ENCODE measurements around the gene AGAP1.
"Not testable (repeated sequence)": the region's sequence is repeated elsewhere in the genome, so short reads cannot be mapped to it uniquely, and the experiment has no call there.

AGAP1 gene

DNA sequence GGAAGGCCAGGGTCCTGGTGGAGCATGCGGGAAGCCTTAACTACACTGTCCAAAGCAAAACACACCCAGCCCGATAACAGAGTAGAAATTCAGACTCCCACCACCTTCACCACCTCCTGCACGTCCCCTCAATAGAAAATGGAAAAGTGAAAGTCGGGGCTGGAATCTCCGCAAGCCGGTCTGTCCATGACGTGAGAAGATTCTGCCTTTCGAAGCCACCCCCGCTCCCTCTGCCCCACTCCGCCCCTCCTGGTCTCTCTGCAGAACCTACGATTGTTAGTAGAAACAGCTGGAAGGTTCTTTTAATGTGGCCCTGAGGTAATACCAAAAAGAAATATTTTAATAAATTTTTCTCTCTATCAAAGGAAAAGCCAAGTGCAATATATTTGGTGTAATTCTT, 558.0 kb downstream of the AGAP1 start:
- DNase-seq (ENCODE audit: low read depth in 2 of 2, low spot score in 1 of 2), result no peak

DNA sequence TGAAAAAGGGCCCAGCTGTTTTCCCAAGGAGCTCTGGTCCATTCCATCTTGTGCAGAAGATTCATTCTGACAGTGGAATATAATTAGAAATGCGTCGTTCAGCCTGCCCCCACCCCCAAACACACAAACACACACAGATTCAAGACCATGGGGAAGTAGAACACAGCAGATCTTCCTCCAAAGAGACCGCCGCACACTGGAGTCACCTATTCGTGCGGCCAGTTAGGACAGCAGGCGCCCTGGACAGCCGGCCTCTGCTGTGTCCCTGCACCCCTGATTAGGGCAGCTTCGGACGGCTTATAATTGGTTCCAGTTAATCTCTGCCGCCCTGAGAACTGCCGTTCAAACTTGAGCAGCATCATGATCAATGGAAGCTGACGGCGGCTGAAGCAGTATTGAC, 558.4 kb downstream of the AGAP1 start:
- DNase-seq (ENCODE audit: low read depth in 2 of 2, low spot score in 1 of 2), result no peak

DNA sequence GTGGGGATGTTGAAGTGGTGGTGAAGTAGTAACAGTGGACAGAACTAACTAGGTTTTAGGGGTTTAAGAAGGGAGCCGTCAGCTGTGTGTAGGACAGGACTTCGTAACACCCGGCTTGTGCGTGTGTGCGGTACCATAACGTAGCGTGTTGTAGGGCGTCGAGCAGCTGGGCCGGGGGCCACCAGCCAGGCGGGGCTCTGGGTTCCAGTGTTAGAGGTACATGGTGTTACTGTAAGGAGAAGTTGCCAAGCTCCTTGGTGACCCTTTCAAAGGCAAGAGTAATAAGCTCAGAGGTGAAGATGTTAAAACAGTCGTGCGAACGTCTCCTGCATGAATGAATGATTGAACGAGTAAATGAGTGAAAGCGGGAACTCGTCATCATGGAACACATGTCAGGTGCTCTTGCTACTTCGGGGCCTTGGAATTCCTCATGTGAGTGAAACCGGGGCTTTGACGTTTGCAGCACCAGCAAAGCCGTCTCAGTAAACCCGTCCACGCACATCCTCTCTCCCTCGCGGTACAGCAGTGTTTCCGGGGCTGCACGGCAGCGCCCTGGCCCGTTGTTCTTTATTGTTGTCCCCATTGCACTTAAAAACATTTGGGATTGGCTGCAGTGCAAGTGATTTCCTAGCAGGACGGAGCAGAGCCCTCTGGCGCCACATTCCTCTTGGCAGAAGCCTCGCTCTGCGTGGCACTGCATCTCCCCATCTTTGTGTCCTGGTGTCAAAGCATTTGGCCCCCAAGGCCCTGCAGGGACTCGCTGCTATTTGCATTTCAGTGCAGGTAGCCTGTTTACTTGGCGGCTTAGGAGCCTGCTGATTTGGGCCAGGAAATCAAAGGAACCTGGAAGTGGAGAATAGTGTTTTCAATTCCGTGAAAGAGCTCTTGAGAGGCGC, 559.3 kb downstream of the AGAP1 start:
- DNase-seq (ENCODE audit: low read depth in 2 of 2, low spot score in 1 of 2), result no peak

DNA sequence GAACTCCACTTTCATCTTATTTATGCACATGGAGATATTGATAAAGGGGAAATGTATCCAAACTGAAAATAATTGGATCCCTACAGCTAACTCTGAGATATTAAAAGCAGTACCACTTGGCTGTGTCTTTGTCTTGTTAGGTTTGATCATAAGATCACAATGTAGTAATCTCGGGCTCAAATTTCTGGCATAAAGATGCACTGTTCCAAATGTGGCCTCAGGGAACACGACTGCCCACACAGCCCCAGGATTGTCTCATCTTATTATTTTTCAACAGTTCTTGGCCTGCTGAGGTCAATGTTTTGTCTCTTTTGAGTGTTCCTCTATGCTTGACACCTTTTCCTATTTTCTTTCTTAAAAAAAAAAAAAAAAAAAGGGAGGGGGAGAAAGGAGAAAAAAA, 560.3 kb downstream of the AGAP1 start:
- DNase-seq (ENCODE audit: low read depth in 2 of 2, low spot score in 1 of 2), result no peak

DNA sequence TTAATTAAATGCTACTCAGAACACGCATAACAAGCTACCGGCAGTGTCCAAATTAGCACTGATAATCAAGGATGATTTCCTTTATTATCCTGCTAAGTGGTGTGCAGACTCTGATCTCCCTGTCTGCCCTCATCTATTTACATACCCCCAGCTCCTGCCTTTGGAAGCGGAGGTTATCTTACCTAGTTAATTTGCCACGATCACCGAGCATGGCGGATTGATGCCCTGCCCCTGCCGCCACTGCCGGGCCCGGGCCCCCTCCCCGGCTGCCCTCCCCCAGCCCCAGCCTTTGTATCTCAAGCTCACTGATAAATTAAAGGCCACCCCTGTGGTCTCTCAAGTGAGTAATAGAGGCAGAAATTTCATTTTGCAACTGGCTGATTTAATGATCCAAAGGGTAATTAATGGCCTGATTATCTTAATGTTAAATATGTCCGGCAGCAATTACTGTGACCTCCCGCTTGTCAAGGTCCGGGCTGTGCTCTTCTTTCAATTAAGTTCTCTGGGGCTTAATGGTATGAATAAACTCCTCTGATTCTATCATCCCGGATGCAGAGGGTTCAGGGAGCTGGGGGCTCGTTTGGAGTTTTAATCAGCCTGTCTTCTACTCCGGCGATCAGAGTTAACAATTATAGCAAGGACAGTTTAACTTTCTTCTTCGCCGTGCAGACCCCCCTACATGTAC, 560.9 kb downstream of the AGAP1 start:
- DNase-seq (ENCODE audit: low read depth in 2 of 2, low spot score in 1 of 2), result no peak

DNA sequence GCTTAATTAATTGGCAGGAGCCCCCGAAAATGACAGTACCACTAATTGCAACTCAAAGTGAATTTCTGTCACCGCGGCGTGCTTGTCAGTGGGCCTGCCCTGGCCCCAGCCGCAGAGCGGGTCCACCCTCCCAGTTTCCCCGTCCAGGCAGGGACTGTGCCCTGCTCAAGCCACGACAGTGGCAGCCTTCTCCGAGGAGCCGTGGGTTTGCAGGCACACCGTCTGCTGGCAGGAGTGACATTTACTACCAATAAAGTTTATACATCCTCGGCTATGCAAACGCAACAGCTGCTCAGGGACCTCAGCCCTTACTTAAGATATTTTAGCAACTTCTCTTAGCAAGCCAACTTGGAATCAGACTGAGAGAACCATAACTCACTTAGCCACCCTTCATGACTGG, 561.6 kb downstream of the AGAP1 start:
- DNase-seq (ENCODE audit: low read depth in 2 of 2, low spot score in 1 of 2), result no peak

DNA sequence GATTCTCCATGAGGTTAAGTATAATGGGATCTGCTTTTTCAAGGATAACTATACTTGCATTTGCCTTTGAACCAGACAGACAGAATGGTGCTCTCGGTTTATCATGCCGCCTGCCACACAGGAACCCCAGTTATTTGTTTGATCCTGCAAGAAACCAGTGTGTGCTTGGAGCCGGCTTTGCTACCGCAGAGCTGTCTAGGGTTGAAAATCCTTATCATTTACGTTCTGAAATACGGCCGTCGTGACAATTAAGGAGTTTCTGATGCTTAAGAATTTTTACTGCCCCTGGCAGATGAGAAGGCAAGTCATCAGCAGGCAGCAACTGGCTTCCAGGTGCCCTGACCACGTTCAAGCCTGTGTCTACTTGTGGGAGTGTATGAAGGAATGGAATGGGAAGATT, 562.3 kb downstream of the AGAP1 start:
- DNase-seq (ENCODE audit: low read depth in 2 of 2, low spot score in 1 of 2), result no peak

DNA sequence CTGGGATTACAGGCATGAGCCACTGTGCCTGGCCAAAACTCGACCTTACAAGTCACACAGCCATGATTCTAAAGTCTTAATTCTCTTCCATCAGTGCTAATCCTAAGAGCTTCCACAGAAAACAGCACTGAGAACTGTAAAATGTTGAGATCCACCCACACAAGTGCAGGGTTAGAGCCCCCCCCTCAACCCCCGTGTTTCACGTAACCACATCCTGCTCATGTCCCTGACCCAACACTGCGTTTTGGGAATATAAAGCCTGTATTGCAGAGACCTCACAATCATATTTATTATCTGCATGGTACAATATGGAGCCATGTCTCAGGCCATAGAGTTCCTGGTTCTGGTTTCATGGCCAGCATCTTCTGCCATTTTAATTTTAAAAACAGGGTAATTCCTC, 563.5 kb downstream of the AGAP1 start:
- DNase-seq (ENCODE audit: low read depth in 2 of 2, low spot score in 1 of 2), result no peak

DNA sequence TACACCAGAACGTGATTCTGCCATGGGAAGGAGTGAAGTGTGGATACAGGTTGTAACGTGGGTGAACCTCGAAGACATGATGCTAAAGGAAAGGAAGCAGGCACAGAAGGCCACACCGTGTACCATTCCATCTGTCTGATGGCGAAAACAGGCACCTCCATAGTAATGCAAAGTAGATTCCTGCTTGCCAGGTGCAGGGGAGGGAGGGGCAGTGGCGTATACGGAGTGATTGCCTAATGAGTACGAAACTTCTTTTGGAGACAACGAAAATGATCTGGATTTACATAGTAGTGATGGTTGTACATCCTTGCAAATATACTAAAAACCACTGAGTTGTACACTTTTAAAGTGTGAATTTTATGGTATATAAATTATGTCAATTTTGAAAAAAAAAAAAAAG, 567.7 kb downstream of the AGAP1 start:
- no peak for DNase-seq (ENCODE audit: low read depth in 2 of 2, low spot score in 1 of 2)

DNA sequence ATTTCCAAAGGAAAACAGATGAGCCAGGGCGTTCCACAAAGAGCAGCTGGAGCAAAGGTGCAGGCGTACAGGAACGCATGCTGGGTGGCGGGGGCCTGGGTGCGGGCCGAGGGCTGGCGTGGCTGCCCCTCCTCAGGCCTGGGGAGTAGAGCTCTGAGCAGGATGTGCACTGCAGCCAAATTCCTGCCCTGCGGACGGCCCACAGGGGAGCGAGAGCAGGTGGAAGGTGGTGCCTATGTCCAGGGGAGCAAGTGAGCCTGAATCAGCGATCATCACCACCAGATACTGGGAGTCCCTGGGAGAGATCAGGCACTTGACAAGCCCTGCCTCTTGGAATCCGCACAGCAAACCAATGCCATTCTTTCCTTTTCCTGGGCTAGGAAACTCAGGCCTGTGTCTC, 568.1 kb downstream of the AGAP1 start:
- DNase-seq (ENCODE audit: low read depth in 2 of 2, low spot score in 1 of 2), result no peak

DNA sequence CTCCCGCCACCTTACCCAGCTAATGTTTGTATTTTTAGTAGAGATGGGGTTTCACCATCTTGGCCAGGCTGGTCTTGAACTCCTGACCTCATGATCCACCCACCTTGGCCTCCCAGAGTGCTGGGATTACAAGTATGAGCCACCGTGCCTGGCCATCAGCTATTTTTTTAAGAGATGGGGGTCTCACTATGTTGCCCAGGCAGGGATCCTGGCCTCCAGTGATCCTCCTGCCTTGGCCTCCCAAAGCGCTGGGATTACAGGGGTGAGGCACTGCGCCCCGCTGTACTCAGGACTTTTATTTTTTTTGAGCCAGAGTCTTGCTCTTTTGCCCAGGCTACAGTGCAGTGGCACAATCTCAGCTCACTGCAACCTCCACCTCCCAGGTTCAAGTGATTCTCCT, 569.0 kb downstream of the AGAP1 start:
- not testable (repeated sequence) for DNase-seq (ENCODE audit: low read depth in 2 of 2, low spot score in 1 of 2)

DNA sequence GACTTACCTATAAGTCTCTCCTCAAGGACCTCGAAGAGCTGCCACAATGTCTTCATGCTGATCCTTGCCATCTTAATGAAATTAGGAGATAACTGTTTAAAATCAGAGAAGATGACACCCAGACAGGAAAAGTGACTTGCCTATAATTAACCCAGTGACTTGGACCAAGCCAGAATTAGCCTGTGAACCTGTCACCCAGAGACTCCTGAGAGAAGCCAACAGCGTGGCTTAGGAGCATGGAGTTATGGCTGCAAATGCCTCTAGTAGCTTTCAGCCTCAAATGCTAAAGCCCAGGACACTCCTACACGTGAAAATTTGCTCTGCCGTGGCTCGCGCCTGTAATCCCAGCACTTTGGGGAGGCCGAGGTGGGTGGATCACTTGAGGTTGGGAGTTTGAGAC, 570.2 kb downstream of the AGAP1 start:
- no peak for DNase-seq (ENCODE audit: low read depth in 2 of 2, low spot score in 1 of 2)

DNA sequence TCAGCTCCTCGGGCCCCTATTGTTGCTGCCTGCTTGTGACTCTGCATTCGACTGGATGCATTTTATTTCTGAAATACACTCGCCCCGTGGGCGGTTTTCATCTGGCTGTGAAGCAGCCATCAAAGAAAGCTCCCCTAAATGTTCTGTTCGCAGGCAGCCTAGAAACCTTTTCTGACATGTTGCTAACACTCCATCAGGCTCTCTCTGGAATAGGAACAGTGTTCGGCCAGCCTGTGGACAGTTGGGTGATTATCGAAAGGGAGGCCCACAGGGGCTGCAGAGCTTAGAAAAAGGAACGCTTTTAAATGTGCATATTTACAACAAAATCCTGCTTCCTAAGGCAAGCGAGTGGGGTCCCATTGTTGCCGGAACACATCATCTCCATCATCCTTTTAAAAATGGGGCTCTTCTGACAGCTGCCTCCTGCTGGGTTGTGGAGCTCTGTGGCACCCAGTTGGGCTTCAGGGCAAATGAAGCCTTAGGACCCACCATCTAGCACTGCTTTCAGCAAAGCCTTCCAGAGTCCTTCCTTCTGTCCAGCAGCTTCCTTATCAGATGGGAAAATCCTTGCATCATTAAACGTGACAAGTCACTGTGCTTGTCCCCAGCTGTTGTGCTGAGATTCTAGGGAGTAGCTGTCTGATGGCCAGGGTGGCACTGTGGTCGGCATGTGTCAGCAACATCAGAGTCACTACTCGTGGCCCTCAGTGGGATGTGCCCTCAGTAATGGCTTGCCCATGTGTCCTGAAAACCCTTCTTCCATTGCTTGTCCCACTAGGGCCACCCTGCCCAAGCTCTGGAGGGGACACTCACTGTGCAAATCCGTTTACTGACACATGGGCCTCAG, 571.7 kb downstream of the AGAP1 start:
- no peak for DNase-seq (ENCODE audit: low read depth in 2 of 2, low spot score in 1 of 2)

DNA sequence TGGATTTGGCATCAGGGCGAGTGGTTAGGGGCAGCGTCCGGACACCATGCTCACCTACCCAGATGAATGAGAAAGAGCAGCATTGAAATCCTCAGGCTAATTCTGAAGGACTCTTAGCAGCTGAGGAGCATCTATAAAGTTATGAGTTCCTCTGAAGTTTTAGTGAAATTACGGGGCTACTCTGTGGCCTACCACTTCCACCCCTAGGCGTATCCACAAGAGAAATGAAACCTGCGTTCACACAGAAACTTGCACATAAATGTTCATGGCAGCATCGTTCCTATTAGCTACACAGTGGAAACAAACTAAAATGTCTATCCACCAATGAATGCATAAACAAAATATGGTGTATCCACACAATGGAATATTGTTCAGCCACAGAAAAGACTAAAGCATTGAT, 576.4 kb downstream of the AGAP1 start:
- DNase-seq (ENCODE audit: low read depth in 2 of 2, low spot score in 1 of 2), result no peak

DNA sequence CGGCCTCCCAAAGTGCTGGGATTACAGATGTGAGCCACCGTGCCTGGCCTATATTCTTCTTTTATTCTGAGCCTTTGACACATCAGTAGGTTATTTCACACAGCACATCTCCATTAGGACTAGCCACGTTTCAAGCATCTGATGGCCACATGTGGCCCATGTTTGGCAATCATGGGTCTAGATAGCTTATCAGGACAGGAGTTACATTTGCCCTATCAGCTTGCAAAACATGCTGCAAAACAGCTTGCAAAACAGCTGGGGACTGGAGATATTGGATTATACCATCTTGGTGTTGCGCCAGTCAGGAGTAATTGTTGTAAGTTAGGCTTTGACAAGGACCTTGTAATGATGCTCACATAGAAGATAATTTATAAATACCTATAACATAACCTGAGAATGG, 579.4 kb downstream of the AGAP1 start:
- no peak for DNase-seq (ENCODE audit: low read depth in 2 of 2, low spot score in 1 of 2)

DNA sequence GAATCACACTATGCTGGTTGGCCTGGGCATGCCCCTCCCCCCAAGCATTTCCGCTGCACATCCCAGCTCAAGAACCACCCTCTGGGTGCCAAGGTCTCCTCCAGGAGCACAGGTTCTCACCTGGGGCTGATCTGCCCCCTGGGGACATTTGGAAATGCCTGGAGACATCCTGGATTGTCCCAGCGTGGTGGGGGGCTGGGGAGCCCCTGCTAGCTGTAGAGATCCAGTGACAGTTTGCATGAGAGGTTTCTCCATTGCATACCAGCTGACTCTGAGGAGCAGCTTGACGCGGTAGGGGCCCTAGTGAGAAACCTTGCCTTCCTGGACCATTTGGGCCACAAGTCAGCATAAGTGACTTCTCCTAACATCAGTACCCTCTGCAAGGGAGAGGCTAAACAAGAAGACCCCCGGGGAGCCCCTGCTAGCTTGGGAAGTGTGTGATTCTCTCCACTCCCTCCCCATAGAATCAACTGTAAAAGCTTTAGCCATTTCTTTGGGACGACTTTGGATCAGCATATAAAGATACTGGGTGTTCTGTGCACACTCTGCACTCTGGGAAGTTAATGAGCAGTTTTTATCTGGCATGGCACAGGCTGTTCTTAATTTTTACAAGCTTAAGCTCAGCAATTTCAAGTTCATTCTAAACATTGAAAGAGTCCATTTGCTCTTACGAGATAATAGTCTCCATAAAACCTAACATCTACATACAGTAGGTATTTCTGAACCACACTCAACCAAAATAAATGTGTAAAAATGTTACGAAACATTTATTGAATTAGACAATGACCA, 580.2 kb downstream of the AGAP1 start:
- DNase-seq (ENCODE audit: low read depth in 2 of 2, low spot score in 1 of 2), result no peak

DNA sequence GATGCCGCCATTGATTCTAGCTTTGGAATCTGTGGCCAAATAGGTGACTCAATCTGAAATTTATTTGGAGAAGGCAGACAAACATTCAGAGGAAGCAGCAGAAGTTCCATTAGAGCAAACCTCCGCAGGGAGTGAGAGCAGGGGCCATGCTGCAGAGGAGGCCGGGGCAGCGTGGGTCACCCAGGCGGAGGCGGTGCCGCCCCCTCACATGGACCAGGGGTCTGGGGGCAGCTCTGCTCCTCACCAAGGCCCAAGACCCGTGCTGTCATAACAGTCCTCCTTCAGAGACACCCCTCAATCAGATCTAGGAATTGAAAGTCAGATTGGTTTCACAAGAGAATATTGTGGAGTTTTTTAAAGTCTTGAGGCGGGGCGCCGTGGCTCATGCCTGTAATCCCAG, 582.0 kb downstream of the AGAP1 start:
- DNase-seq (ENCODE audit: low read depth in 2 of 2, low spot score in 1 of 2), result no peak

DNA sequence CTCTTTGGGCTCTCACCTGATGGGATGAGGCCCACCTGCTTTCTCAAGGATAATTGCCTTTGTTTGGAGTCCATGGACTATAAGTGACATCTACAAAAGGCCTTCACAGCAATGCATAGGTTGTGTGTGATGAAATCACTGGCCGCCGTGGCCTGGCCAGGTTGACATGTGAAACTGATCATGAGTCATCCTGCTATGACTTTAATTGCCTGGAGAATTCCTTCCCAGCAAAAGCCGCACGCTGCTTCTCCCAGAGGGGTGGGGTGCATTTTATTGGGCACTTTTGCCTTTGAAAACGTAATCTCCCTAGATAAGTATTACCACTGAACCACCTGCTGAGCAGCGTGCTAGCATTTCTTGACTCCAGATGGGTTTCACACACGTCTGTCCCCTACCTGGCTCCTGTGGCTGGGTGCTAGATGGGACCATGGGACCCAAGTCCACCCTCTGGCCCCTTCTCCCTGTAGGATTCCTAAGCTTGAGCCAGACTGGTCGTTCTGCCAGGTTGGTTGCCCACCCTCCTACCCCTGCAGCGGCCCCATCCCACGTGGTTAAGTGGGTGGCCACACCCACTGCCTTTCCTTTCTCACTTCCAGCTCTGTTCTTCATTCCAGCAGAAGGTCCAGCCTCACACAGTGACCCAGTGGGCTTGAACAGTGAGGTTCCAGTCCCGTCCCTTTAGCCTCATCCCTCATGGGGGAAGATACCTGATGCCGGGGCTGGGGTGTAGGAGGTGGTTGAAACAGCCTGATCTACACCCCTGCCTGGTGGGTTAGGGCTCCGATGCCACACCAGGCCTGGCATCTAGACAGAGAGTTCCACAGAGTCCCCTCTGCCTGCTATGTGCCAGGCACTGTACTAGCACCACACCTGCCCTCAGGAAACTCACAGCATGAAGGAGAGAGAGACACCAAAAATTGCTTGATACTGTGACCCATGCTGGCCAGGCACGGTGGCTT, 584.7 kb downstream of the AGAP1 start:
- no peak for DNase-seq (ENCODE audit: low read depth in 2 of 2, low spot score in 1 of 2)

DNA sequence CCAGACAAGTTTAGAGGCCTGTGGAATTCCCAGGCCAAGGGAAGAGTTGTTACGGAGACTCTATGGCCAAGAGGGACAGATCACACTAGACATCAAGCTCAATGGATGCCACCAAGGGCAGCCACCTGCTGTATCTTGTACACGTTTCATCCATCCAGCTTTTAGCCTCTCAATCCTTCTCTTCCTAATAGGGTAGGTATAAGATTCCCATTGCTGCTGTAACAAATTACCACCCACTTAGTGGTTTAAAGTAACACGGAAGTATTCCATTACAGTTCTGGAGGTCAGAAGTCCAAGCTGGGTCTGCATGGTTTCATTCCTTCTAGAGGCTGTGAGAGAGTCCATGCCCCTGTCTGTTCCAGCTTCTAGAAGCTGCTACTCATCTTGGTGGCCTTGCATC, 586.6 kb downstream of the AGAP1 start:
- no peak for DNase-seq (ENCODE audit: low read depth in 2 of 2, low spot score in 1 of 2)

DNA sequence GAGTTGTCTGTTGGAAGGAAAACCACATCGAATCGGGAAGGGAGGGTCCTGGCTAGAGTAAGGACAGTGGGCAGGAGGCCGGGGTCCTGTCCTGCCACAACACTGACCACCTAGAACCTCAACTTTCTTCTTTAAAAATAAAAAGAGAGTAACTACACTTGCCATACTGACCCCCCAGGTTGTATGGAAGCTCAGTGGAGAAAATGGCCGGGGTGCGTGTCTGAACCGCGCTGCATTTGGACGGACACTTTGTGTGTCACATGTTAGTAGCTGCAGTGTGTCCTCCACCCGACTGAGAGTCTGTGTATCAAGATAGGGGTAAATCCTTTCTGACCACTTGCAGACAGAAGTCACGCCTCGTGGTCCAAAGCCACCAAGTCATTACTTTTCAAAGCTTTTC, 587.3 kb downstream of the AGAP1 start:
- no peak for DNase-seq (ENCODE audit: low read depth in 2 of 2, low spot score in 1 of 2)
